CD4-positive, alpha-beta T cell treated with Interleukin-17A for 1 hour (primary cell): ENCODE data around the gene OR4D6.
A peak's percentile ranks its signal among the peaks of the same experiment; 100 is the strongest.
"Not testable (repeated sequence)": the region's sequence is repeated elsewhere in the genome, so short reads cannot be mapped to it uniquely, and the experiment has no call there.

ENCODE experiments used
- DNase-seq: peaks from one replicate; pipeline ENCODE4 v3.0.0-alpha.2; 2020

Gene OR4D6

DNA sequence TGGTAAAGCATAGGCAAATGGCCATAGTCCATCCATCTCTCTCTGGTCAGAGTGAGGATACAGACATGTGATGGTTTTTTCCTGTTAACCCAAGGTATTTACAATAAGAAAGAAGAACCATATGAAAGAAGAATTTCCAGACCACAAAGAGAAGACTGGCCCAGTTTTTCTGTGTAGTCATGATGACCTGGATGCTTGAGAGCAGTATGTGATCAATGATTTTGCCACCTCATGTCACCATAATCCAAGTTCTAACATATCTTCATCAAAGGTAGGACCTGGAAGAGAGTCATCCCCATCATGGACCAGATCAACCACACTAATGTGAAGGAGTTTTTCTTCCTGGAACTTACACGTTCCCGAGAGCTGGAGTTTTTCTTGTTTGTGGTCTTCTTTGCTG, at the start of gene OR4D6:
TSS of gene OR4D6 (plus strand) at position 301 of the 400 bp plus-strand sequence. CDS start at position 301, 0 bp downstream.
- no peak for DNase-seq

DNA sequence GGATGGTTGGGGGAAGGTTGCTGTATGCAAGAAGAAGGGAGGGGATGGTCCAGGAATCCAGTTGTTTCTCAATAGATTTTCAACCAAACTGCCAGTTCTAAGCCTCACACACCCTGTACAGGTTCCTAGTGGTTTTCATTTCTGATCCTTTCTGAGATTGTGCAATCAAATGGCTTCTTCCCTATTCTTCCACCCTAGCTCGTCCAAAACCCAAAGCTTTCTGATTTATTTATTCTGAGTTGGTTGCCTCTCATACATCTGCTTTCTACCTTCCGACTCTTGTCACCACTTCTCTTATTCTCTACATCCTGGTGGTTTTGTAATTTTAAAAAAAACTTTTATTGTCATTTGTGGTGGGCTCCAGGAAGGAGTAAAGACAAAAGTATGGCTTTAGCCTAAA, 43.1 kb upstream of the OR4D6 start:
- DNase-seq: no peak

DNA sequence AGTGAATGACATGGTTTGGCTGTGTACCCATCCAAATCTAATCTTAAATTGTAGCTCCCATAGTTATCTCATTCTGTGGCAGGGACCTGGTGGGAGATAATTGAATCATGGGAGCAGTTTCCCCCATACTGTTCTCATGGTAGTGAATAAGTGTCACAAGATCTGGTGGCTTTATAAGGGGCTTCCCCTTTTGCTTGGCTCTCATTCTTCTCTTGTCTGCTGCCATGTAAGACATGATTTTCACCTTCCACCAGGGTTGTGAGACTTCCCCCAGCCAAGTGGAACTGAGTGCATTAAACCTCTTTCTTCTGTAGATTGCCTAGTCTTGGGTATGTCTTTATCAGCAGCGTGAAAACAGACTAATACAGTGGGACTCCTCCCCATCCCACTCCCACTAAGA, 41.6 kb upstream of the OR4D6 start:
- DNase-seq: no peak

DNA sequence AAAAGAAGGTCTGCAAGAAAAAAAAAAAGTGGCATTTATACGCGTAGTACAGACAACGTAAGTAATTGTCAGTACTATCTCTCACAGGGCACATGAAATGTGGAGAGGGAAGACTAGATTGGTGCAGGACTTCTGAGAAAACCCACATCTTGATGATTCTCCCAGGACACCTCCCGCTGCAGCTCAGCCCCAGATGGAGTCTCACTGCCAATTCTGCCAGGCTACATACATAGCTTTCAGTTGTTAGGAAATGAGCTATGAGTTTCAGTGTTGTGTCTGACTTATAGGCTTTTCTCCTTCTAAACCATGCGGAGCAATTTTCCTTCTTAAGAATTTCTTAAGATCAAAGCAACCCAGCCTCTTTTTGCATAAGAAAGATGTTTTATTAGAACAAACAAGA, 40.1 kb upstream of the OR4D6 start:
- no peak for DNase-seq

DNA sequence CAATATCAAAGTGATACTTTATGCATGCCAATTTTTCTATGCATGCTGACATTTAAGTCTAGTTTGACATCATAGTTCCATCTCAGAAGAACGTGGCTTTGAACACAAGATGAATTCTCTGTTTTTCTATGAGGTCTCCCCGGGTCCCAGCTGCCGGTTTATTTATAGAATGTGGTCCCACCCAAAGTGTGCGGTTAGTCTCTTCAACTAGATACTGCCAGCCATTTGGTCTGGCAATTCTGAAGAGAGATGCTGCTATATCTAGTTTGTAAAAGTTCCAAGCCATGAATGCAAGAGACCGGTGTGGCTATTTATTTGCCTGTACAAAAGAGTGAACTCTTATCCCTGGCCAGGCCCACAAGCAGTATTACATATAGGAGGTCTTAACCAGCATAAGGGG, 39.7 kb upstream of the OR4D6 start:
- DNase-seq: no peak

DNA sequence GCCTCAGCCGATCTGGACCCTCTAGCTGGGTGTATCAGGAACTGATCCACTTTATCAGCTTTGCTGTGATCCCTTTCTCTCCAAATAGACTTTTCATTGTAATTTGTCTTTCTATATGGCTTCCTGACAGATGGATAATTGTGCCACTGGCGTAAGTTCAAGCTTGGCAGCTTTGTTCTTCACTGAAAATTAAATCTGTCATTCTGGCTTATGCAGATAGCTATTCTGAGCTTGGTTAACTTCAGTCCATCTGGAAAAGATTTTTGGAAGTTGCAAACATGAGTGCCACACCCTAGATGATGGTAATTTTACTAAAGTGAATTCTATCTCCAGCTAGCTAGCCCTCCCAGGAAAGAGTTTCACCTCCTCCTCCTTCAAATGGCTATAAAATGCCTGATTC, 38.6 kb upstream of the OR4D6 start:
- no peak for DNase-seq

DNA sequence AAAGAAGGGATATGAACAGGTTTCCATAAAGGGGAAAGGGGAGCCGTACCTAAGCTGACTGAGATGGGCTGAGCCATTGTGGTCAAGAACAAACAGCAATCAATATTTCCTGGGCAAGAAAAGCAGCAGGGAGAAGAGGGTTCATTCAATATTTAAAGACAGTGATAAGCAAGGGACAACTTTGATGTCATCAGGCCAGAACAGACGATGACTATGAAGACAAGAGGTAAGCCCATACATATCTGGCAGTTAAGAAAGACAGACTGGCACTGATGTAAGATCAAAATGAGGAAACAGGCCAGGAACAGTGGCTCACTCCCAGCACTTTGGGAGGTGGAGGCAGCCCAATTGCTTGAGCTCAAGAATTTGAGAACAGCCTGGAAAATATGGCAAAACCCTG, 32.9 kb upstream of the OR4D6 start:
- DNase-seq: no peak

DNA sequence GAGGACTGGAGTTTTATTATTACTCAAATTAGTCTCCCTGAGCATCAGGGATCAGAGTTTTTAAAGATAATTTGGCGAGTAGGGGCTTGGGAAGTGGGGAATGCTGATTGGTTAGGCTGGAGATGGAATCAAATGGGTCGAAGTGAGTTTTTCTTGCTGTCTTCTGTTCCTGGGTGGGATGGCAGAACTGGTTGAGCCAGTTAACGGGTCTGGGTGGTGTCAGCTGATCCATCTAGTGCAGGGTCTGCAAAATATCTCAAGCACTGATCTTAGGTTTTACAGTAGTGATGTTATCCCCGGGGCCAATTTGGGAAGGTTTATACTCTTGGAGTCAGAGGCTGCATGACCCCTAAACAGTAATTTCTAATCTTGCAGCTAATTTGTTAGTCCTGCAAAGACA, 31.6 kb upstream of the OR4D6 start:
- DNase-seq: no peak

DNA sequence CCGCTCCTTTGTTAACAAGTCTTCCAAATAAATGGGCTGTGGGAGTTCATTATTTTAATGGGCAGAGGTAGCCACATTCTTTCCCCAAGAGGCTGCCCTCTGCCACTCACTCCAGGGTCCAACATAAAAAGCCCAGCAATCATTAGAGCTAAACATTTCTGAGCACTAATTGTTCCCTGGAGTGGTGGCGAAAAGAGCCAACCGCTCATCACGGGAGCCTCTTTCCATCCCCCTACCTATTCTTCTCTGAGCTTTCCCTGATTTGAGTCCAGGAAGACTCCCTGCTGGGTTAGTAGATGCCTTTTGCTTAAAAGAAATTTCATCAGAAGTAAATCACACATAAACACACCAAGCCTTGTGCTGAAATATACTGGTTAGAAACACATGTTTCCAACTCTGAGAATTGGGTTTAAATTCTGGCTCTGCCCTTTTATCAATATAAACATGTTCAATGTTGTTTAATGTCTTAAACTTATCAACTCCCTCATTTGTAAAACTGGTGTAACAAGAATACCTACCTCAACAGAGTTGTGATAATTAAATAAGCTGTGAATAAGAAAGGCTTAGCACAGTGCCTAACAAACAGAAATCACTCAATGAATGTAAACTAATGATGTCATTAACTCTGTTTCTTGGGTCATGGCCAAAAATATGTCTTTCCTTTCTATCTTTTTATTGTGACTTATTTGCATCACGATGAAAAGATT, 30.2 kb upstream of the OR4D6 start, which contains the start of gene OR5A2:
TSS of gene OR5A2 (minus strand) at position 53 of the 707 bp plus-strand sequence. CDS start 3,460 bp downstream, outside the sequence.
- no peak for DNase-seq

DNA sequence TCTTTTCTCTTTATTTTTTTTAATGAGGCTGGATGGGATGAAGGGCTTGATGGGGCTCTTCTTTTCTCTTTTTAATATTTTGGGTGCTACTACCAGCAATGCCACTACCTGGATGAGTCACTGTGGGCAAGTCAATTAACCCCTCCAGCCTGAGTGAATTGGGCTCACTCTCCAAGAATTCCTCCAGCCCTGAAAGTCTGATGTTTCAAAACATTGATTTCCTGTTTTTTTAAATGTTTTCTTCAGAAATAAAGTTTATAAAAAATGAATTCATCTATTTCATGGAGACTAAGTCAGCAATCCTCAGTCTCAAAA, 29.7 kb upstream of the OR4D6 start:
- no peak for DNase-seq

DNA sequence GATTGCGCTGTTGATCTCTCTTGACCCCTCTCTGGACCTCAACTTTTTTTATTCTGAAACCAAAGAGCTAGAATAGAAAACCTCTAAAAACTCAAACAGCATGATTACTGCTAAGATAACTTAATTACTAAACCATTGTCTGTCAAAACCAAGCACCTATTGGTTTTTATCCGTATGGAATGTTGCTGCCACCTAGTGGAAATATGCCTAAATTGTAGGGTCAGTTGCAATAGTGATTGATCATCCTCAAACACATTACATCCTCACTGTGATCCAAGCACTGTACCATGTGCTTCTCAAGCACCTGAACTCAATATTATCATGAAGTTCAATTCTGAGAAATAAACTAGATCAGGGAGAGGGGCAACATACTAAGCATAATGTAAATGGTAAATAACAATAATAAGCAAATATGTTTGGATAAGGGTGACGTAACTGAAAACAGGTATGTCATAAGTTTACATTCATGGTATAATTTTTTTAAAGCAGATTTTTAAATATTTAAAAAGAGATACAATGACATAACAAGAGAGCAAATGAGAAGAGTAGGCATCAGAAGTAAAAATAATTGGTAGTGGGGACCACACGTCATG, 26.7 kb upstream of the OR4D6 start:
- peak; percentile 70 for DNase-seq

DNA sequence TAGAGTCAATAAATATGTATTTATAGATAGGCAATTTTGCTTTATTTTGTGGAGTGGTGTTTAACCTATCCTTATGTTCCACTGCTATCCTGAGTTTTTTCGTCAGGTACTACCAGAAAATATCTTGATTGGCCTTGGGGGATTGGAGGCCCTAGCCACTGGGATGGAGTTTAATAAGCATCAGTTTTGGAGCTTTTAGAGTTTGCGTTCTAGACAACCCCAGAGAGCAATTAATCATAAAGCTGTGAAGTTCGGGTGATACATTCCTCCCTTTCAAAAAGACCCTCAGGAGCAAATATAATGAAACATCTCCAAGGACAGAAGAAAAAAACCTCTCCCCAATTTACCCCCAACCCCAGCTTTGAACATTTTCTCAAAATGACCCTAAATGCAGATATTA, 20.6 kb upstream of the OR4D6 start, which contains the start of gene OR5A1:
TSS of gene OR5A1 (plus strand) at position 301 of the 400 bp plus-strand sequence. CDS start 6,700 bp downstream, outside the sequence.
- no peak for DNase-seq

DNA sequence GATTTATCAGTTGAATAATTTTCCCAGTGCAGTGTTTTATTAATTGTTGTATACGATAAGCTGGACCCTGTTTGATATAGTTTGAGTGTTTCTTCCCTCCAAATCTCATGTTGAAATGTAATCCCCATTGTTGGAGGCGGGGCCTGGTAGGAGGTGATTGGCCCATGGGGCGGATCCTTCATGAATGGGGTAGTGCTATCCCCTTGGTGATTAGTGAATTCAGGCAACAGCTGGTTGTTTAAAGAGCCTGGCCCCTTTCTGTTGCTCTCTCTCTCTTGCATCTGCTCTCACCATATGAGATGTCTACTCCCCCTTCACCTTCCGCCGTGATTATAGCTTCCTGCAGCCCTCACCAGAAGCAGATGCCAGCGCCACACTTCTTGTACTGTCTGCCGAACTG, 19.0 kb upstream of the OR4D6 start:
- DNase-seq: no peak

DNA sequence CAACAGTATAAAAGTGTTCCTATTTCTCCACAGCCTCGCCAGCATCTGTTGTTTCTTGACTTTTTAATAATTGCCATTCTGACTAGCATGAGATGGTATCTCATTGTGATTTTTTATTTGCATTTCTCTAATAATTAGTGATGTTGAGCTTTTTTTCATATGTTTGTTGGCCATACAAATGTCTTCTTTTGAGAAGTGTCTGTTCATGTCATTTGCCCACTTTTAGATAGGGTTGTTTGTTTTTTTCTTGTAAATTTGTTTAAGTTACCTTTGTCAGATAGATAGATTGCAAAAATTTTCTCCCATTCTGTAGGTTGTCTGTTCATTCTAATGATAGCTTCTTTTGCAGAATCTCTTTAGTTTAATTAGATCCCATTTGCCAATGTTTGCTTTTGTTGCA, 11.1 kb upstream of the OR4D6 start:
- not testable (repeated sequence) for DNase-seq

DNA sequence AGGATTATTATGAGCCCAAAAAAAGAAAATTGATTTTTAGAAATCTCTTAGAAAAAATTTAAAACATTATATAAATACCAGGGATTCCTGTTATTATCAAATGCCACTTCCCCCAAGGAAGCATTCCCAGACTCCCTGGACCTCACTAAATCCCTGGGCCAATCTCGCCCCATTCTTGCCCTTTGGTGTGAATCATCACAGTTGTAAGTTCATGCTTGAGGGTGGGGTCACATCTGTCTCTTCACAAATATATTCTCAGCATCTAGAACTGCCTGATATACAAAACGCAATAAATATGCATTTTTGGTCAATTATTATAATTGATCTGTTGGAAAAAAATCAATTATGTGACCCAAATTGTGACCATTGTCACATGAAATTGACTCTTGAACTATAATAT, 8.3 kb upstream of the OR4D6 start:
- DNase-seq: no peak

DNA sequence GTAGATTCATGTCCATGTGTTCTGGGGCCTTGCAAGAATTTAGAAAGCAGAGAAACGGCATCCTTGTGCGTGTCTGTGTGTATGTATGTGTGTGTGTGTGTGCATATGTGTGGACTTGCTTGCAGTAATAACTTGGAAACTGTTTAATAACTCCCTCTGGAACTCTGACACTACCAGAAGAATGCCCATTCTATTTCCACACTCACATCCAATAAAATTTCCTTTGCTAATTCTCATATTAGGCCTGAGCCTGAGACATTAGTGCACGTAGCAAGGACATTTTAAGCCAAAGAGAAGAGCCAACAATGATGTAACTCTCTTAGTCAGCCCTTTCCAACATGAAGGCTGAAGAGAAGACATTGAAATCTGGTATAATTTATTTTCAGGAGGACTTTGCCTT, 3.2 kb downstream of the OR4D6 start:
- no peak for DNase-seq

DNA sequence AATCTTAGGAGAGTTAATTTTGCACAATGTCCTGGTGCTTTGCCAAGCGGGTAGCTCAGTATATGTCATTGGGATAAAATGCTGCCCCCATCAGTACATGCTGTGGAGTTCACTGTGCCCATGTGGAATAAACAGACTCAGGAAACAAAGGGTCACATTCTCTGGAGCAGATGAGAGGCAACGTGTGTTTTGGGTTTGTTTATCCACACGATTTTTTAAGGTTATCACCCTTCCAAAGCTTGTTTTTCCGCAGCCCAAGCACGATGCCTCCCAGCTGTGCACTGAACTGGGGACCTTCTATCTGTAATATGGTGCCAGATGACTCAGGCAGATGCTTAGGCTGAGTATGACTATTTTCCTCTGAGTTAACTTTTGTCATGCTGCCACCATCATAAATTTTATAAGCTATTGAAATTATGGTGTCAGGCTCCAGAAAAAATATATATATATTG, 6.5 kb downstream of the OR4D6 start:
- no peak for DNase-seq

DNA sequence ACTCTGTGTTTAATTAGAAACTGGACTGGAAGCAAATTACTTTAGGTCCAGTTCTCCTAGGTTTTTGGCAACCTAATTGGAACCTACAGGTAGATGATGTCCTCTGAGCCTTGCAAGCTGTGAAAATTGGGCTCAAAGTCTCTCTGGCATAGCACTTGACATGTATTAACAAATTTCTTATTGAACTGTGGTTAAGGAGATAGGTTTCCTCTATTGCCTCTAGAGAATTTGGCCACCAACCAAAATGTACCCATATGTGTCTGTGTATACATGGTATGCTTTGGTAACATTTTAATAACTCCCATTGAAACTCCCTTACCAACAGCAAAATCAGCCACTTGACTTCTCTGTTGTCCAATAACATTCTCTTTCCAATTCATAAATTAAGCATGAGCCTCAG, 16.3 kb downstream of the OR4D6 start, which contains the start of gene OR4D10:
TSS of gene OR4D10 (plus strand) at position 301 of the 400 bp plus-strand sequence. CDS start 4,115 bp downstream, outside the sequence.
- no peak for DNase-seq

DNA sequence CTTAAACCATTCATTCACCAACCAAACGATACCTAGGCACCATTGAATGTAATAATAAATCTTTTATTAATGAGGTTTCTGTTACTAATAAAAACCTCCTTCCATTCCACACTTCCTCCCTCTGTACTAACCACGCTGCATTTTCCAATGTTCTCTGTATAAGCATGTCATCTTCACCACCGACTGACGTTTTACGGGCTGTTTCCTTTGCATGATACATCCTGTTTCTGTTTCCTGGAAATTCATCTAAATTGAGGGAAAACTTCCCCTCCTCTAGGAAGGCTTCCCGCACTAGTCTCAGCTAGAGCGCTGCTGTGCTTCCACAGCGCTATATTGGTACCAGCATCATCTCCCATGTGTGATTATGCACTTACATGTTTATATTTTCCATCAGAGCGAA, 18.4 kb downstream of the OR4D6 start:
- no peak for DNase-seq

DNA sequence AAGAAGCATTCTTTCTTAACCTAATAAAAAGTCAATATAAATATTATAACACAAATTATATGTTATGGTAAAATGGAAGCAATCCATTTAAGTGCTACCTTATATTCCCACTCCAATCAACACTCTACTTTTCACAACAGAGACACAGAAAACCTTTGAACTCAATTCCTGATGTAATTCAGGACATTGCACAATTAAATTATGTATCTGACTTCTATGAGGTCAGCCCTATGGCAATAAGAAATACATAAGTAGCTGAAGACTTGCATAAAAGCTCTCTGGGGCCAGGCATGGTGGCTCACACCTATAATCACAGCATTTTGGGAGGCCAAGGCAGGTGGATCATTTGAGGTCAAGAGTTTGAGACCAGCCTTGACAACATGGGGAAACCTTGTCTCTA, 23.1 kb downstream of the OR4D6 start:
- DNase-seq: no peak

DNA sequence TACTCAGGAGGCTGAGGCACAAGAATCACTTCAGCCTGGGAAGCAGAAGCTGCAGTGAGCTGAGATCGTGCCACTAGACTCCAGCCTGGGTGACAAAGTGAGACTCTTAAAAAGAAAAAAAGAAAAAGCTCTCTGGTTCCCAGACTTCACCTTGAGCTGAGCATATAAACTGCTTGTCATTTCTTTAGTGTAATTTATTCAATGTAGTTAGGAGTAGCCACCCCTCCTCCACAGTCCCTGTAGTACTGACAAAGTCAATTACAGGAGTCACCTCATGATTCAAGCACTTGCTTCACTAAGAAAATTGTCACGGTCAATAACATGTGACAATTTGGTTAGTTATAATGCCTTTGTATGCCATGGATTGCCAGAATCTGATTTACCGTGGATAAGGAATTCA, 23.6 kb downstream of the OR4D6 start:
- DNase-seq: no peak

DNA sequence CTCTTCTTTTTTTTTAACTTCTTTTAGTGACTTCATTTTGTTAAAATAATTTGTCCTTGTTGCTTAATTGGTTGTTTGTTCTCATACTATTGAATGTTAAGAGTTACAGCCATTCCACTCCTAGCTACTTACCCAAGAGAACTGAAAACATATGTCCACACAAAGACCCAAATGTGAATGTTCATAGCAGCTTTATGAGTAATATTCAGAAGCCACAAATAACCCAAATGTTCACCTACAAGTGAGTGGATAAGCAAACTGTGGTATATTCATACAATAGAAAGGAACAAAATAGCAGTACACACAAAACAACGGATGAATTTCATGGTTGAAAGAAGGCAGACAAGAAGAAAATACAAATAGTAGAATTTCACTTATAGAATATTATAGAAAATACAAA, 45.2 kb downstream of the OR4D6 start:
- no peak for DNase-seq

DNA sequence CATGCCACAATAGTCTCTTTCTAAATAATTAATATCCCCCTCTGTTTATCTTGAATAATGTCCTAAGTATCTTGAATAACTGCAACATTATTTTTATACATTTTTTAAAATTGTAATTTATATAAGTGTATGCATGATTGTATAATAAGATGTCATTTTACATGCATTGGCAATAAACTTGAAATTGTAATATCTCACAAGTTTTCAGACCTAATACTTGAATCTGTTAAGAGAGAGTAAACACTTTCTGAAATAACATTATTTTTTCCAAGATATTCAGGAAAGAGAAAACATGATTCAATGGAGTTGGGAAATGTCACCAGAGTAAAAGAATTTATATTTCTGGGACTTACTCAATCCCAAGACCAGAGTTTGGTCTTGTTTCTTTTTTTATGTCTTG, 46.5 kb downstream of the OR4D6 start, which contains the start of gene OR4D11:
TSS of gene OR4D11 (plus strand) at position 301 of the 400 bp plus-strand sequence. CDS start at position 301, 0 bp downstream.
- DNase-seq: no peak
